ENCODE data around the gene ANKRD1. TPM values are rescaled to one million over a fixed set of nuclear protein-coding genes. Genes with fewer than 3 reads are reported as not detected.

ANKRD1 gene
- total and polyA plus RNA-seq, 2 of the 8 experiments (the other 6 are each of a cell fraction or from before 2014, with no cell fraction given) = 0.03 TPM; not detected in 1

DNA sequence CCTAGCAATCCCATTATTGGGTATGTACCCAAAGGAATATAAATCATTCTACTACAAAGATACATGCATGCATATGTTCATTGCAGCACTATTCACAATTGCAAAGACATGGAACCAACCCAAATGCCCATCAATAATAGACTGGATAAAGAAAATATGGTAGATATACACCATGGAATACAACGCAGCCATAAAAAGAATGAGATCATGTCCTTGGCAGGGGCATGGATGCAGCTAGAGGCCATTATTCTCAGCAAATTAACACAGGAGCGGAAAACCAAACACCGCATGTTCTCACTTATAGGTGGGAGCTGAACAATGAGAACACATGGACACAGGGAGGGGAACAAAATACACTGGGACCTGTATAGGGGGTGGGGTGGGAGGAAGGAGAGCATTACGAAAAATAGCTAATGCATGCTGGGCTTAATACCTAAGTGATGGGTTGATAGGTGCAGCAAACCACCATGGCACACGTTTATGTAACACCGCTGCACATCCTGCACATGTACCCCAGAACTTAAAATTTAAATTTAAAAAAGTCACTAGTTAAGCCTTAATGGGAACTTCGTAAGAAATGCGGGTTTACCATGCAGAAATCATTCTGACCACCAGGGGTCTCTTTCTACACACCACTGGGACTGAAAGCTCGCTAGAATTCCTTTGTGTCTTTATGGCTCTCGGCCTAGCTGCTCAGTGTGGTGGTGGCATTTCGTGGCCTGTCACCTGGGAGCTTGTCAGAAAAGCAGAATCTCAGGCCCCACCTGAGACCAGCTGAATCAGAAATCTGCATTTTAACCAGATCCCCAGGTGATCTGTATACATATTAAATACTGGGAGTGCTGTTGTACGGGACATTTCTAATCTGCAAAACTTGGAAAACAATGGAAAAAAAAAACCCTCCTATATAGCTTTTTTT, 9.5 kb downstream of the ANKRD1 start (continued):
- TF ChIP-seq, protein P1, sequence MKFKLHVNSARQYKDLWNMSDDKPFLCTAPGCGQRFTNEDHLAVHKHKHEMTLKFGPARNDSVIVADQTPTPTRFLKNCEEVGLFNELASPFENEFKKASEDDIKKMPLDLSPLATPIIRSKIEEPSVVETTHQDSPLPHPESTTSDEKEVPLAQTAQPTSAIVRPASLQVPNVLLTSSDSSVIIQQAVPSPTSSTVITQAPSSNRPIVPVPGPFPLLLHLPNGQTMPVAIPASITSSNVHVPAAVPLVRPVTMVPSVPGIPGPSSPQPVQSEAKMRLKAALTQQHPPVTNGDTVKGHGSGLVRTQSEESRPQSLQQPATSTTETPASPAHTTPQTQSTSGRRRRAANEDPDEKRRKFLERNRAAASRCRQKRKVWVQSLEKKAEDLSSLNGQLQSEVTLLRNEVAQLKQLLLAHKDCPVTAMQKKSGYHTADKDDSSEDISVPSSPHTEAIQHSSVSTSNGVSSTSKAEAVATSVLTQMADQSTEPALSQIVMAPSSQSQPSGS (IDR thresholded peaks at IDR 0.05; ENCODE audit: low read length) = no peak
